Kidney epithelial cell (primary cell): ENCODE results near the gene TBKBP1. TPM values are rescaled to one million over a fixed set of nuclear protein-coding genes. Genes with fewer than 3 reads are reported as not detected.

ENCODE experiments used
- DNase-seq: peaks from one replicate; pipeline ENCODE4 v3.0.0-alpha.2; 2010; ENCODE audit warnings: low read depth
- H3K27me3 ChIP-seq: 2 replicates; pipeline ENCODE4 v1.6.0; 2011; ENCODE audit warnings: low read length; ENCODE audit not compliant: control insufficient read depth, insufficient read depth
- H3K36me3 ChIP-seq: 2 replicates; pipeline ENCODE4 v1.5.1; 2011; ENCODE audit warnings: low read length; ENCODE audit not compliant: control insufficient read depth, insufficient read depth
- H3K4me3 ChIP-seq: 2 replicates; pipeline ENCODE4 v1.5.1; 2011; ENCODE audit warnings: low read depth, mild to moderate bottlenecking, control low read depth, low read length
- CTCF ChIP-seq: IDR thresholded peaks from 2 replicates; pipeline ENCODE4 v1.5.1; 2011; ENCODE audit warnings: mild to moderate bottlenecking, moderate library complexity, low read length, control low read depth, inconsistent platforms; ENCODE audit not compliant: insufficient read depth, poor library complexity, severe bottlenecking
- total RNA-seq: library from RNA; depleted of rRNA; stranded (reverse); fragments of >200 nt; gene quantifications from 2 replicates; pipeline ENCODE4 v1.2.3, GENCODE V29; 2015

Gene TBKBP1
- total RNA-seq, 1 donor from 2014 or later: 9.7 TPM

- no peaks in the 10 kb centered on the region for H3K36me3 ChIP-seq
- TF ChIP-seq CTCF: no peak
- H3K4me3 ChIP-seq: no peak overlapping the region
- peaks cover 21% of the 10 kb centered on the region for H3K27me3 ChIP-seq
- DNase-seq: no peak
Observed at GRCh38 chr17:47711366-47712099, 17.6 kb downstream of the TBKBP1 start.

GRCh38 chr17:47712330-47713023, 18.5 kb downstream of the TBKBP1 start:
- no peak for DNase-seq
- no peak for TF ChIP-seq CTCF
- no peak overlapping the region for H3K4me3 ChIP-seq
- no peaks in the 10 kb centered on the region for H3K36me3 ChIP-seq
- H3K27me3 ChIP-seq: peaks cover 21% of the 10 kb centered on the region

- Histone ChIP-seq H3K36me3 (no peaks in the 10 kb centered on the region), H3K27me3 (peaks cover 21% of the 10 kb centered on the region), H3K4me3 (no peak overlapping the region)
- no peak for DNase-seq
- TF ChIP-seq CTCF: no peak
Observed at GRCh38 chr17:47713980-47714700, 20.2 kb downstream of the TBKBP1 start.

GRCh38 chr17:47714773-47715396, 20.9 kb downstream of the TBKBP1 start:
- no peak for TF ChIP-seq CTCF
- Histone ChIP-seq H3K36me3 (no peaks in the 10 kb centered on the region), H3K27me3 (peaks cover 21% of the 10 kb centered on the region), H3K4me3 (no peak overlapping the region)
- no peak for DNase-seq

- DNase-seq: no peak
- Histone ChIP-seq H3K4me3 (no peak overlapping the region), H3K36me3 (no peaks in the 10 kb centered on the region), H3K27me3 (peaks cover 24% of the 10 kb centered on the region)
- no peak for TF ChIP-seq CTCF
Observed at GRCh38 chr17:47715669-47716325, 21.8 kb downstream of the TBKBP1 start.
